Stimulated activated CD4-positive, alpha-beta T cell treated with anti-CD3 and anti-CD28 coated beads, Interleukin-4, amount 100 ng/mL, for 24 hours (primary cell): ENCODE results near the gene CDK6.

Experiments used
- DNase-seq: peaks from one replicate; pipeline ENCODE4 v3.0.0-alpha.2; 2020

CDK6 gene

DNA sequence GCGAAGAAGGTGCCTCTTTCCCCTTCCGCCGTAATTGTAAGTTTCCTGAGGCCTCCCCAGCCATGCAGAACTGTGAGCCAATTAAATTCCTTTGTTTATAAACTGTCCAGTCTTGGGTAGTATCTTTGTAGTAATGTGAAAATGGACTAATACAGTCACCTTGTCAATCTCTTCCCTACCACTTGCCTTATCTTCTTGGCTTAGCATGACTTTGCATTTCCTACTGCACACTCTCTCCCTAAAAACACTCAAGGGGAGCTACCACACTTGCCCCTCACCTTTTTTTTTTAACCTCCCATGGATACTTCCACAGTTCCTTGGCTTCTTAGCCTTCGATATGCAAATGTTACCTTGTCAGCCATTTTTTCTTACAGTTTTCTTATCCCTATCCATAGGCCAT is 7.4 kb upstream of the CDK6 start:
- DNase-seq = no peak

GRCh38 chr7:92843034-92843760 is 6.8 kb upstream of the CDK6 start:
- no peak for DNase-seq

- DNase-seq = no peak
Observed at GRCh38 chr7:92841192-92841591, 4.8 kb upstream of the CDK6 start.

GRCh38 chr7:92840316-92840715 is 3.9 kb upstream of the CDK6 start:
- DNase-seq = no peak

GRCh38 chr7:92839901-92840300 is 3.5 kb upstream of the CDK6 start:
- no peak for DNase-seq

DNA sequence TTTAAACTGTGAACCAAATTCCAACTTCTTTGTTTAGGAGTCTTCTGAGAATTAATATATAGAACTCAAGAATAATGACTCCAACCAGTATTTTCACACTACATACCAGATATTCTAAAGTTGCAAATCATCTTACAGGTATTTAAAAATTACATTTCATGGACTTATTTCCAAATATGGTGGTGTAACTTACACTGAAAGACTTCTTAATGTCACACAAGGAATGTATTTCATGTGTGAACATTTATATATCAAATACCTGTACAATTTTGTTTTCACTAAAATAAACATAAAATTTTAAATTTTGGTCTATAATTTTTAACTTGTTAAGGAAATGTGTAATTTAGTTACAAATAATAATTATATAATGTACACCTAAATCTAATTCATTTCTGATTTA is 2.6 kb upstream of the CDK6 start:
- no peak for DNase-seq

DNA sequence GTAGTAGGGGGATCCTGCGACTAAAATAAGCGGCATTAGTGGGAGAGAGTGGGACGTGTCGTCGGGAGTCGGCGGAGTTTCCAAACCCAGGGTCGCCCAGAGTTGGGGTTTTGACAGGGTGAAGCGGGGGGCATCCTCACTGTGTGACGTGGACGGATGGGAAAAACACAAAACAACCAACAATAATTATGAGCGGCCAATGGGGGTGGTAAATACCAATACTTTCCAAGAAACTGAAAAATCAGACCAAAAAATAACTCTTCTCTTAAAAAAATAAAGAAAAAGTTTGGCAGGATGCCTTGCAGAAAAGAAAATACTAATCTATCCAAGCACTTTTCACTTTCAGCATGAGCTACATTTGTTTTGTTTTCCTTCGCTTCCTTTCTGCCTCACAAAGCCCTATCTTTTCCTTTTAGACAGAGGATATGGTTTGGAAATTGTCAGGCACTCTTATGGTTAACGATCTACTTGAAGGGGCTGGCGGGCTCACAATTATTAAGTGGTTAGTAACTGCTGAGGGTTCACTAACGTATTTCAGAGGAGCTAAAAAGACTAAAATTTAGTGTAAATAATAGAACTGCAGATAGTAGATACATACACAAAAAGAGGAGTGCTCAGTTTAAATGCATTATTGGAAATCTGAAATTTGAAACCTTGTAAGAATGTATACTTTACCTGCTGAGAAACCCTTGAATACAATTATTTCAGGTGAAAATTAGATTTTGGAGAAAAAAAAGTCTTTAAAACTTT is 802 bp upstream of the CDK6 start:
- peak; percentile 39 for DNase-seq

DNA sequence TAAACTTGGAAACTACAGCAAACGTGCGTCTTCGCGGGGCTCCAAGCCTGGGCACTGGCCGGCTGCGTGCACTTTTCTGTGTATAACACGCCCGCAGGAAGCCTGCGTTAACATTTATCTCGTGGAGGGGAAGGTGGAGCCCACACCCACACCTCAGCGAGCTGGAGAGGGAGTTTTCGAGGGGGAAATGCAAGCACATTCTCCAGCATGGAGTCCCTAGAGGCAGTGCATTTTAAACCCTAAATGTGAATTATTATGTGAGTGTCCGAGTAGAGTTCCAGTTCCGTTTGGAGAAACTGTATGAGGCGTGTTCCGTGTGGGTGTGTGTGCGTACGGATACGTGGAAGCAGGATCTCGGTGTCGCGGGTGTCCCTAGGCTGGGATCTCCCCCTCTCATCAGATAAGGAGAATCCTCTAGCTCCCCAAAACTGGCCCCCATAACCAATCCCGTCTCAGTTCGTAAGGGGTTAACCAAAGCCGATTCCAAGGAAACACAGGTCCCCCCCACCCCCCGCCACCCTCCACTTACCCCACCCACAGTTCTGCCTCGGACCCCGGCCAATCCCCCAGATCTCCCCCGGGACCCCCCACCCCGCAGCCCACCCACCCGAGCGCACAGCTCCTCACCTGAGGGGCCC is 403 bp downstream of the CDK6 start:
- peak; percentile 71 for DNase-seq

DNA sequence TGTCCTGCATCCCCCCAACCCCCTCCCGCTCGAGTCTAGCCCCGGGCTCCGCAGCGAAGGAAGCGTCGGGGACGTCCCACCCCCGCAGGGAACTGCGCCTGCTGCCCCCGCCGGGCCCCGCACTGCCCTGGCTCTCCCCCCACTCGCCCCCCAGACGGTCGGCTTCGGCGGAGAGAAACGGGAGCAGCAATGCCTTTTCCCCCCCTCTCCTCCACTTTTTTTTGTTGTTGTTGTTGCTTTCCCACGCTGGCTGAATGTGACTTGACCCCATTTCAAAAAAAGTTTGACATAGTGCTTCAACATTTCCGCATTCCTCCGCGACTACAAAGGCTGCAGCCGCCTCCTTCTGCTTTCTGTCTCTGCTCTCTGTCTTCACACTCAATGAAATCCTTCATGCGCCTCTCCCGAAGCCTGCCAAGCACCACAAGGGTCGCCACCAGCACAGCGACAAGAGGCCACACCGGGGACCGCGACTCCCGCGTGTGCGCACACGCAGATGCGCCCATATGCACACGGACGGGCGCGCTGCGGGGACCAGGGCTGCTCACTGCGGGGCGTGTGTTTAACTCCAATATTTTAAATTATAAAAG is 1.0 kb downstream of the CDK6 start:
- peak; percentile 62 for DNase-seq

DNA sequence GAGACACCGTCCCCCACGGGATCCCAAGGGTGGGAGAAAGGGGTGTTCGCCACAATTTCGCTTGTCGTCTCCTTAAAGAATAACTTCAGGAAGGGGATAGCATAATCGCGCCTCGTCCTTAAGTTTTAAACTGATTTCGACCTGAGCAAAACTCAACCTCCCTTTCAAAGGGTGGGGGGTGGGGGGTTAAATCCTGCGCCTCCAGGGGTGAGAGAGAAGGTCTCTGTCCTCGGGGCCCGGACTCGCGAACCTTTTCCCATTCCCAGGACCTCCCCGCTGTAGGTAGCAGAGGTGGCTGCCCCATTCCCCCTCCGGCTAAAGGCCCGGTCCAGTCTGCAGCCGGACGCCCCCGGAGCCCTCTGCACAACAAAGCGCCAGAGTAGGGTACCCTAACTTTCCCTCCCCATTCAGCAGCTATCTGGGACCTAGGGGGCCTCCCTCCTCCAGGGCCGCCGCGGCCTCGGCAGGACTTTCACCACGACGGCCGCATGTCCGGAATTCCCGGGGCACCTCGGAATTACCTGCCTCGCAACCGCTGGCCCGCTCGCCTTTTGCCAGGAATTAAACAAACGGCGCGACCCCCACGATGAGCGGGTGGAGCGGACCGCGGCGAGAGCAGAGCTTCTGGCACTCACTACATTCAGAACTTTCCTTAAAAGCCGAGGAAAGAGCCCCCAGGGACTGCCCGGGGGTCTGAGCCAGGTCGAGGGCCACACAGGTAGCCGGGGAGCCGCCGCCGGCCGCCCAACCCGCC is 1.7 kb downstream of the CDK6 start:
- peak; percentile 33 for DNase-seq

DNA sequence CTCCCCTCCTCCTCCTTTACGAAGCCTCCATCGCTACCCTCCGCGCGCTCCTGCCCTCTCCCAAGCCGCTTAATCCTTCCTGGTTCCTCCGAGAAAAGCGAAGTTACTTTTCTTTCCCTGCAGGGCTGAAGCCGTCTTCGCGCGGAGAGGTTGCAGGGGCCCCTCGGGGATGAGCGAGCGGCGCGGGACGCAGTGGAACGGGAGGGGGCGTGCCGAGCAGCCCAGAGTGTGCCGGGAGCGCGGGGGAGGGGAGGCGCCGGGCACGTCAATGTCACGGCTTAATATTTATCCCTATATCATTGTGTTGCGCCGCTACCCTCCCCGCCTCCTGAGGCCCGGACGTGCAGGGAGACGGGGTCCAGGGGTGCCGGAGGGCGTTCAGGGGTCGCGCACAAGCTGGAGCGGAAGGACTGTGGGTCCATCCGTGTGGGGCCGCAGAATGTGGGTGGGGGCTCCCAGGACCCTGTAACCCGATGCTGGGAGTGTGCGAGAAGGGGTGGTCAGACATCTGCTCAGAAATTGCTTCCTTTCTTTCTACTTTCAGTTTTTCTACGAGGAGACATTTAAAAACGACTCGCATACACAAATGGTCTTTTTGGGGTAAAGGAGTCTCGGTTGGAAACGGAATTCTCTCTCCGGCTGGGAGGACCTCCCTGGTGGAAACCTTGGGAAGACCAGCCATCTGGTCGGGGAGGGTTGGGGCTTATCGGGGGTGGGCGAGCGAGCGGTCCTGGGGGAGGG is 2.4 kb downstream of the CDK6 start:
- peak; percentile 88 for DNase-seq

- DNase-seq = peak; percentile 90
Observed at GRCh38 chr7:92833024-92833765, 3.2 kb downstream of the CDK6 start.

GRCh38 chr7:92832534-92833023 is 3.8 kb downstream of the CDK6 start:
- peak; percentile 66 for DNase-seq

DNA sequence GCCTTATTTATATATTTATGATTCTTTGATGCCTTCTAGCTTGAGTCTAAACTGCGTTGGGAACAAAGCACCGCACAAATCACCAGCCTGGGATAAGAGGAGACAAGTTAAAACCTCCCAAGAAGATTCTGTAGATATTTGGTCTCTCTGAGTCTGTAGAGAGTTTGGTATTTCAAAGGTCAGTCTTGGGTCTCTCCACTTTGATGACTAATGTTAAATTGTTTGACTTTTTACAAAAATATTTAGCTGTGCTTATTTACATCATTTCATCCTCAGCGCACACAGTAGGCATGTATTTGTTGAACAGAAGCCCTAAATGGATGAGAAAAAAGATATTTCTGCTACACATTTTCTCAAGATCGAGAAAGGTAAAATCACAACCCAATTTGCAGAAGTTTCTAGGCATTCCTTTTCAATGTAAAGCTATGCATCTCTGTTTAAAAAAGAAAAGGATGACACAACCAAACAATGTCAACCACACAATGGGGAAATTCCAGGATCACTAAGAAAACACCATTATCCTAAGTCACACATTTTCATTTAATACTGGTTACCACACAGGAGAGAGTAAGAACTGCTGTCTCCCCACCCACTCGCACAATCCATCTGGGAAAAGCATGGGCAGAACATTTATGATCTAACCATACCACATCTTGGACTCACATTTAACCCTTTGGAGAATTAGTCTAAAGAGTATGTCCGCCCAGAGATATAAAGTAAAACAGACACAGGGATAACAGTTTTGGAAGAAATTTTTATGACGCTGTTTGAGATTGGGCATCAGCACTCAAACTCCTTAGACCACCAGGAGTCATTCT is 4.4 kb downstream of the CDK6 start:
- peak; percentile 59 for DNase-seq

GRCh38 chr7:92830532-92831110 is 5.8 kb downstream of the CDK6 start:
- no peak for DNase-seq

DNA sequence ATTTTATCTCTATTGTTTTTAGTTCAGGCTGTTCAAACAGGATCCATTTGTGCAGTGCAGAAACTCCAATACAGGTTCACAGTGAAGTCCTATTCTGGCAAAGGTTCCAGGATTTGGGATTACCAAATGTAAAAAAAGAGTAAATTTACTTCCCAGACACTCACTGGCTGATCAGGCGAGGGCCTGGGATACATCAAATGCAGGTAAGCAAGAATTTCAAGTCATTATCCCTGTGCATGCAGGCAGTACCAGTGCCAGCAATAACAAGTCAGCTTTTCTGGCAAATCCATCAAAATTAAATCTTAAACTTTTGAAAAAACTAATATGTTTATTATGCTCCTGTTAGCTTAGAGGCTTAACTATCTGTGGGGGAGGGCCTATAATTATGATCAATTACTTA is 6.3 kb downstream of the CDK6 start:
- no peak for DNase-seq

DNA sequence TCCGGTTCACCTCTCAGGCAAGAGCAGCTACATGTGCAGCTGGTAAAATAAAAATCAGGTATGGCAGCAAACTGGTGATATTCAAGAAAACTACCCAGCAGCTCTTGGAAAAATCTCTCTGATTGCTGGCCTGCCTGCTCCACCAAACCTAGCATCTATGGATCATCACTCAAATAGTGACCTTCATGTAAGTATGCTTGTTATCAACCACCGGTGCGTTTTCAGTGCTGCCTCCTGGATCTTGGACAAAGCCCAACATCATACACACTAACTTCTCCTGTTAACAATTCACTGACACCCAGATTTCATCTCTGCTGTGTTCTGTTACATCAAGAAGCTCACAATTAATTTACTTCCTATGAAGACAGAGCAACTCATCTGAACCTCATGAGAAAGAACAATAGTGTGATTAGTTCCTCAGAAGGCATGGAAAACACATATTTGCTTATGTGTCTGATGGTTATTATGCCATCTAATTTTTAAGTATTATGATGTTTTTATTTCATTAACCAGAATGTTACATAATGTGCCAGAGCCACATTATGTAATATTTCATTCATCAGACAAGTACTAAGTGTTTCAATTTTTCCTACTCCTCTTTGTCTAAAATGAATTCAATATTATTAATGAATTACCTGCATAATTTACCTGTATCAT is 8.8 kb downstream of the CDK6 start:
- DNase-seq = no peak

DNA sequence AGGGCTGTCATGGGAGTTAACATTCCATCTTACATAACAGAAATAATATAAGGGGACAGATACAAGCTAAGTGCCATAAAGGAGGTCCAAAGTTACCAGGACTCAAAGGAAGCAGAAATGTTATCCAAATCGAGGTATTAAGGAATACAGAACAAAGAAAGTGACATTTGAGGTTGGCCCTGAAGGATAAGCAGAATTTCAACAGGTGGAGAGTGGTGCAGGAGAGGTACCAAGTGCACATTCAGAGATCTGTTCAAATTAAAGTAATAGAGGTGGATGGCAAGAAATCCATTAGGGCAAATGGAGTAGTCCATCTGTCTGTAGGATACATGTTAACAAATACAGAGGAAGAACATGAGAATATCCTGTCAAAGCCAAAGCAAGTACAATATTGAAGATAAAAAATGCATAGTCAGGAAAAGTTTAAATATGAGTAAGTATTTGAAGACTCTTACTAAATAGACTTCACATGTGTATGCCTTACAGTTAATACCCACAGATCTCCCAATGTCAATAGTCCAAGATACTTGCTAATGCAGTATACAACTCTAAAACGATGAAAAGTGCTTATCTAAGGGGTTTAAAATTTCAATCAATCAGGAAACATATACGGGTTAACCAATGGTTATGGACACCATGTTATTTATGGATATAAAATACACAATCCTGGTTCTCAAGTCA is 10.0 kb downstream of the CDK6 start:
- DNase-seq = no peak
